Keratinocyte (primary cell): Measurements from ENCODE around the gene RBM44. TPM values are rescaled to one million over a fixed set of nuclear protein-coding genes. Genes with fewer than 3 reads are reported as not detected.
A peak's percentile ranks its signal among the peaks of the same experiment; 100 is the strongest.

Experiments used
- DNase-seq: peaks from one replicate; pipeline ENCODE4 v3.0.0-alpha.2; 2011; ENCODE audit warnings: low read depth, missing footprints, low spot score
- FAIRE-seq: peaks from 2 replicates; lab custom pipeline; 2011; peaks lifted over from hg19 to GRCh38; lab: Jason Lieb, UNC
- H2AFZ ChIP-seq: 2 replicates; pipeline ENCODE4 v1.6.0; 2012; ENCODE audit warnings: low read length, control low read depth, inconsistent platforms; ENCODE audit not compliant: control insufficient read depth
- H3K27ac ChIP-seq: 2 replicates; pipeline ENCODE4 v1.5.1; 2011; ENCODE audit warnings: low read length; ENCODE audit not compliant: control insufficient read depth, insufficient read depth
- H3K27me3 ChIP-seq: 3 replicates; pipeline ENCODE4 v1.6.0; 2011; ENCODE audit warnings: low read length; ENCODE audit not compliant: control insufficient read depth, insufficient read depth; ENCODE audit errors: extremely low read depth
- H3K36me3 ChIP-seq, 2 experiments: 2 replicates in 1 of 2; 3 replicates in 1 of 2; pipeline ENCODE4 v1.5.1; 2011; ENCODE audit warnings: low read length in 2 of 2, mild to moderate bottlenecking in 1 of 2; ENCODE audit not compliant: control insufficient read depth in 2 of 2, insufficient read depth in 2 of 2; ENCODE audit errors: extremely low read depth in 1 of 2
- H3K4me1 ChIP-seq: 3 replicates; pipeline ENCODE4 v1.5.1; 2011; ENCODE audit warnings: low read length; ENCODE audit not compliant: control insufficient read depth, insufficient read depth; ENCODE audit errors: extremely low read depth
- H3K4me2 ChIP-seq: 3 replicates; pipeline ENCODE4 v1.6.0; 2011; ENCODE audit warnings: low read depth, low read length; ENCODE audit not compliant: control insufficient read depth, insufficient read depth; ENCODE audit errors: extremely low read depth
- H3K4me3 ChIP-seq, 3 experiments: fragments of 200-600 bp in 1 of 3; sonication (generic) in 1 of 3; 2 replicates in 2 of 3; 3 replicates in 1 of 3; pipeline ENCODE4 v1.5.1; 2011 to 2016; ENCODE audit warnings: low read length in 3 of 3, mild to moderate bottlenecking in 3 of 3, control low read depth in 2 of 3, inconsistent platforms in 1 of 3, low read depth in 1 of 3, mixed read lengths in 1 of 3, mixed run types in 1 of 3, moderate library complexity in 1 of 3; ENCODE audit not compliant: control insufficient read depth in 2 of 3, insufficient read depth in 2 of 3; ENCODE audit errors: extremely low read depth in 1 of 3
- H3K79me2 ChIP-seq: 2 replicates; pipeline ENCODE4 v1.6.0; 2012; ENCODE audit warnings: low read length; ENCODE audit not compliant: control insufficient read depth, insufficient read depth
- H3K9ac ChIP-seq: 3 replicates; pipeline ENCODE4 v1.6.0; 2011; ENCODE audit warnings: low read length; ENCODE audit not compliant: control insufficient read depth, insufficient read depth; ENCODE audit errors: extremely low read depth
- H3K9me1 ChIP-seq: 3 replicates; pipeline ENCODE4 v1.6.0; 2011; ENCODE audit warnings: low read length; ENCODE audit not compliant: control insufficient read depth, insufficient read depth; ENCODE audit errors: extremely low read depth
- H3K9me3 ChIP-seq: 2 replicates; pipeline ENCODE4 v1.5.1; 2012; ENCODE audit warnings: low read depth, low read length; ENCODE audit not compliant: control insufficient read depth
- H4K20me1 ChIP-seq: 3 replicates; pipeline ENCODE4 v1.6.0; 2011; ENCODE audit warnings: low read length; ENCODE audit not compliant: control insufficient read depth, insufficient read depth; ENCODE audit errors: extremely low read depth
- EZH2 ChIP-seq: IDR thresholded peaks from one replicate; pipeline ENCODE4 v1.6.1; 2012; ENCODE audit warnings: inconsistent platforms, mild to moderate bottlenecking, low read length, moderate library complexity
- dilution Hi-C: fragments of 300-500 bp; cut with MboI; formaldehyde crosslinking; loops from one replicate; pipeline ENCODE4 v1.7.0; 2020; ENCODE audit warnings: low sequenced_read_pairs; ENCODE audit not compliant: extremely low pct_ligation_motif_present
- polyA plus RNA-seq, 5 experiments: library from polyadenylated mRNA; depleted of rRNA in 3 of 5; stranded (reverse) in 3 of 5; stranded (forward) in 1 of 5; unstranded in 1 of 5; fragments of >200 nt; gene quantifications; 1 replicate in 1 of 5; 2 replicates in 3 of 5; 3 replicates in 1 of 5; pipeline versions ENCODE4 v1.2.1 to v1.2.3, GENCODE V29; 2011 to 2012; ENCODE audit warnings: missing spikeins in 2 of 5, low read depth in 1 of 5, low replicate concordance in 1 of 5
- TF ChIP-seq, protein P1 (sequence below), 3 experiments: IDR thresholded peaks in 1 of 3; conservative IDR thresholded peaks in 1 of 3; optimal IDR thresholded peaks in 1 of 3; 2 replicates in 2 of 3; 3 replicates in 1 of 3; pipeline versions ENCODE3 to v1.5.1; 2011; ENCODE audit warnings: low read length in 3 of 3, mild to moderate bottlenecking in 3 of 3, moderate library complexity in 2 of 3, control low read depth in 1 of 3, inconsistent platforms in 1 of 3; ENCODE audit not compliant: insufficient read depth in 2 of 3; ENCODE audit errors: extremely low read depth in 1 of 3

RBM44 gene
- polyA plus RNA-seq, 1 donor (not counting 4 experiments of a cell fraction or from before 2014, with no cell fraction given): 0.14 TPM

DNA sequence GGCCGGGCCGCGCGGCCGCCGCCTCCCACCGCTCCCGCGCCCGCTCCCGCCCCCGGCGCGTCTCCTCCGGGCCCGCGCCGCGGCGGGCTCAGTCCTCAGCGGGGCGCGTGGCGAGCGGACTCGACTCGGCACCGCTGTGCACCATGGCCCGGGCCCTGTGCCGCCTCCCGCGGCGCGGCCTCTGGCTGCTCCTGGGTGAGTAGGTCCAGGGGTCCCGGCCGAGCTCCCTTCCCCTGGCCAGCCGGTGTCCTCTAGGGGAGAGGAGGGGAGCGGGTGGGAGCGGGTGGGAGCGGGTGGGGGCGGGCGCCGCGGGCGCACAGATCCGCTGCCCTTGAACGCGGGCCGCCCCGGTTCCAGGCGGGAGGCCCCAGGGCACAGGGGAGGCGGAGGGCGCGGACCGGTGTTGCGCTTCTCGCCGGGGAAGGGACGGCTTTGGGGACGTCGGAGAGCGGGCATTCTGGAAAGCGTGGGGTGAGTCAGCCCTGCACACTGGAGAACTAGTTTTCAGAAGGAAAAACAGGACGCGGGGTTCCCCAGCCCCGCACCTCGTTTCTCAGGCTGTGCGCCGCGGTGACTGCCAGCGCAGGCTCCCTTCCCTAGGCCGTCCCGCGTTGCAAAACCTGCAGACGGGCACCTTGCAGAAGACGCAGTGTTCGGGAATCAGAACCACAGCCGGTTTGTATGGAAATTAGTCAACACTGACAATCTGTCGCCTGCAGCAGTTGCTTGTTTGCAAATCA is 61.1 kb downstream of the RBM44 start, which contains the start of gene RAMP1:
RAMP1 (plus strand) TSS at position 91 of the 740 bp plus-strand sequence; CDS start at position 144, 53 bp downstream.
- Histone ChIP-seq H3K4me1 (peaks cover 19% of the 10 kb centered on the region), H2AFZ (peak within 1 kb of the TSS; percentile 25), H3K9ac (peak within 1 kb of the TSS; percentile 10), H3K27ac (no peak within 1 kb of the TSS), H3K36me3 (no peaks in the 10 kb centered on the region), H3K27me3 (peaks cover 3% of the 10 kb centered on the region), H3K4me3 (peak within 1 kb of the TSS; percentile 15 to 48 (median 32)), H3K79me2 (no peaks in the 10 kb centered on the region), H3K9me1 (no peaks in the 10 kb centered on the region), H3K9me3 (no peaks in the 10 kb centered on the region), H3K4me2 (peak within 1 kb of the TSS; percentile 81), H4K20me1 (no peaks in the 10 kb centered on the region)
- peak; percentile 71 for FAIRE-seq
- DNase-seq: no peak
- TF ChIP-seq, protein P1, sequence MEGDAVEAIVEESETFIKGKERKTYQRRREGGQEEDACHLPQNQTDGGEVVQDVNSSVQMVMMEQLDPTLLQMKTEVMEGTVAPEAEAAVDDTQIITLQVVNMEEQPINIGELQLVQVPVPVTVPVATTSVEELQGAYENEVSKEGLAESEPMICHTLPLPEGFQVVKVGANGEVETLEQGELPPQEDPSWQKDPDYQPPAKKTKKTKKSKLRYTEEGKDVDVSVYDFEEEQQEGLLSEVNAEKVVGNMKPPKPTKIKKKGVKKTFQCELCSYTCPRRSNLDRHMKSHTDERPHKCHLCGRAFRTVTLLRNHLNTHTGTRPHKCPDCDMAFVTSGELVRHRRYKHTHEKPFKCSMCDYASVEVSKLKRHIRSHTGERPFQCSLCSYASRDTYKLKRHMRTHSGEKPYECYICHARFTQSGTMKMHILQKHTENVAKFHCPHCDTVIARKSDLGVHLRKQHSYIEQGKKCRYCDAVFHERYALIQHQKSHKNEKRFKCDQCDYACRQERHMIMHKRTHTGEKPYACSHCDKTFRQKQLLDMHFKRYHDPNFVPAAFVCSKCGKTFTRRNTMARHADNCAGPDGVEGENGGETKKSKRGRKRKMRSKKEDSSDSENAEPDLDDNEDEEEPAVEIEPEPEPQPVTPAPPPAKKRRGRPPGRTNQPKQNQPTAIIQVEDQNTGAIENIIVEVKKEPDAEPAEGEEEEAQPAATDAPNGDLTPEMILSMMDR (optimal IDR thresholded peaks at IDR 0.05 in 1 of 3, IDR thresholded peaks at IDR 0.05 in 1 of 3, conservative IDR thresholded peaks at IDR 0.05 in 1 of 3; ENCODE audit: extremely low read depth in 1 of 3, insufficient read depth in 2 of 3, low read length in 3 of 3): no peak
- TF ChIP-seq EZH2: peak; percentile 39
- dilution Hi-C loops: no loop called here

GRCh38 chr2:237860273-237860935 is 61.8 kb downstream of the RBM44 start:
- Histone ChIP-seq H3K9me3 (no peaks in the 10 kb centered on the region), H3K9me1 (no peaks in the 10 kb centered on the region), H3K9ac (no peak overlapping the region), H3K4me1 (peaks cover 25% of the 10 kb centered on the region), H3K79me2 (no peaks in the 10 kb centered on the region), H3K27ac (no peak overlapping the region), H3K4me3 (peak overlapping the region in 2 of 3 experiments; percentile 32 to 48), H3K36me3 (no peaks in the 10 kb centered on the region), H3K4me2 (peak overlapping the region; percentile 81), H2AFZ (no peak overlapping the region), H3K27me3 (peaks cover 3% of the 10 kb centered on the region), H4K20me1 (no peaks in the 10 kb centered on the region)
- TF ChIP-seq EZH2: no peak
- TF ChIP-seq, protein P1 (optimal IDR thresholded peaks at IDR 0.05 in 1 of 3, IDR thresholded peaks at IDR 0.05 in 1 of 3, conservative IDR thresholded peaks at IDR 0.05 in 1 of 3; ENCODE audit: extremely low read depth in 1 of 3, insufficient read depth in 2 of 3, low read length in 3 of 3): no peak
- FAIRE-seq (no peak), DNase-seq (no peak)
- dilution Hi-C loops: no loop called here
